Activated T-cell treated with anti-CD3 and anti-CD28 coated beads, Interleukin-2, amount 50 U/mL, for 1 hour (primary cell): ENCODE data around the gene YPEL3.
A peak's percentile ranks its signal among the peaks of the same experiment; 100 is the strongest.

Experiments
- DNase-seq: peaks from one replicate; pipeline ENCODE4 v3.0.0-alpha.2; 2020

Gene YPEL3

GRCh38 chr16:30068333-30068732, 27.7 kb downstream of the YPEL3 start:
- DNase-seq: no peak

- DNase-seq: no peak
These were observed 28.5 kb downstream of the YPEL3 start for GRCh38 chr16:30067584-30067916.

GRCh38 chr16:30066761-30067583, 29.0 kb downstream of the YPEL3 start:
- no peak for DNase-seq

- DNase-seq: no peak
These were observed 29.9 kb downstream of the YPEL3 start for GRCh38 chr16:30065943-30066760.

- peak; percentile 92 for DNase-seq
These were observed 30.7 kb downstream of the YPEL3 start, which contains the start of gene ALDOA for GRCh38 chr16:30065102-30065942. Gene ALDOA (plus strand): TSS chr16:30065760. CDS start chr16:30066898, 1,138 bp downstream.

GRCh38 chr16:30064729-30065101, 31.3 kb downstream of the YPEL3 start:
- DNase-seq: no peak

- DNase-seq: peak; percentile 69
These were observed 31.9 kb downstream of the YPEL3 start for GRCh38 chr16:30063893-30064728.

GRCh38 chr16:30063278-30063892, 32.6 kb downstream of the YPEL3 start:
- DNase-seq: no peak

GRCh38 chr16:30060836-30061554, 35.0 kb downstream of the YPEL3 start:
- DNase-seq: no peak

- no peak for DNase-seq
These were observed 35.7 kb downstream of the YPEL3 start for GRCh38 chr16:30060346-30060745.

- DNase-seq: peak; percentile 59
These were observed 41.0 kb downstream of the YPEL3 start for GRCh38 chr16:30054959-30055553.

- DNase-seq: no peak
These were observed 41.6 kb downstream of the YPEL3 start for GRCh38 chr16:30054451-30054850.

- no peak for DNase-seq
These were observed 42.5 kb downstream of the YPEL3 start for GRCh38 chr16:30053376-30054015.

- DNase-seq: peak; percentile 85
These were observed 43.2 kb downstream of the YPEL3 start for GRCh38 chr16:30052671-30053372.

GRCh38 chr16:30051518-30051917, 44.5 kb downstream of the YPEL3 start:
- no peak for DNase-seq

- DNase-seq: no peak
These were observed 46.1 kb downstream of the YPEL3 start for GRCh38 chr16:30049871-30050270.

- DNase-seq: no peak
These were observed 49.4 kb downstream of the YPEL3 start for GRCh38 chr16:30046588-30046987.

GRCh38 chr16:30046178-30046577, 49.8 kb downstream of the YPEL3 start:
- no peak for DNase-seq
